HepG2 (cell line): ENCODE data around the gene CD4. TPM values are rescaled to one million over a fixed set of nuclear protein-coding genes. Genes with fewer than 3 reads are reported as not detected.

ENCODE experiments used
- GABPB1 ChIP-seq: IDR thresholded peaks from 2 replicates; pipeline ENCODE4 v1.6.1; 2016; ENCODE audit warnings: mild to moderate bottlenecking, missing genetic modification reagents, moderate library complexity, missing compliant biosample characterization
- MTA3 ChIP-seq: sonication (generic); formaldehyde crosslinking; IDR thresholded peaks from 2 replicates; pipeline ENCODE4 v1.4.0; 2020; ENCODE audit warnings: missing genetic modification reagents
- U2AF1 ChIP-seq: fragments of 200-400 bp; formaldehyde crosslinking; optimal IDR thresholded peaks from 2 replicates; pipeline ENCODE3; 2017; ENCODE audit warnings: mild to moderate bottlenecking, low read depth, low read length
- ZKSCAN8 ChIP-seq: IDR thresholded peaks from 2 replicates; pipeline ENCODE4 v1.6.1; 2016; ENCODE audit warnings: borderline replicate concordance, missing genetic modification reagents, missing compliant biosample characterization
- ZNF550 ChIP-seq: sonication (generic); formaldehyde crosslinking; IDR thresholded peaks from 2 replicates; pipeline ENCODE4 v1.4.0; 2020; ENCODE audit warnings: mild to moderate bottlenecking, missing genetic modification reagents, borderline replicate concordance
- polyA plus RNA-seq, 8 experiments: library from polyadenylated mRNA; depleted of rRNA in 3 of 8; stranded (reverse) in 7 of 8; unstranded in 1 of 8; fragments of >200 nt; fragmentation: Illumina TruSeq in 4 of 8; extraction: Trizol in 4 of 8; gene quantifications; 2 replicates each; pipeline versions ENCODE4 v1.2.1 to v1.2.3, GENCODE V29; 2011 to 2016; ENCODE audit warnings: low read depth in 4 of 8, missing spikeins in 1 of 8, mixed read lengths in 1 of 8; ENCODE audit not compliant: insufficient read depth in 1 of 8
- total RNA-seq, 5 experiments: library from RNA; depleted of rRNA; stranded (reverse); fragments of >200 nt; fragmentation: Illumina TruSeq; extraction: Trizol; gene quantifications; 2 replicates each; pipeline ENCODE4 v1.2.3, GENCODE V29; 2016; ENCODE audit warnings: low read depth in 1 of 5
- TF ChIP-seq, protein P1 (sequence below): IDR thresholded peaks from 2 replicates; pipeline ENCODE4 v1.4.0; 2020; ENCODE audit warnings: mild to moderate bottlenecking, missing genetic modification reagents
- TF ChIP-seq, protein P2 (sequence below): sonication (generic); formaldehyde crosslinking; IDR thresholded peaks from 2 replicates; pipeline ENCODE4 v1.4.0; 2020; ENCODE audit warnings: missing genetic modification reagents
- TF ChIP-seq, protein P3 (sequence below): sonication (generic); formaldehyde crosslinking; IDR thresholded peaks from 2 replicates; pipeline ENCODE4 v1.5.1; 2020; ENCODE audit warnings: missing genetic modification reagents, mild to moderate bottlenecking, borderline replicate concordance
- TF ChIP-seq, protein P4 (sequence below): sonication (generic); formaldehyde crosslinking; IDR thresholded peaks from 2 replicates; pipeline ENCODE4 v1.5.1; 2020; ENCODE audit warnings: mild to moderate bottlenecking, missing genetic modification reagents, borderline replicate concordance
- TF ChIP-seq, protein P5 (sequence below): sonication (generic); formaldehyde crosslinking; IDR thresholded peaks from 2 replicates; pipeline ENCODE4 v1.5.1; 2020; ENCODE audit warnings: missing genetic modification reagents, mild to moderate bottlenecking, borderline replicate concordance
- TF ChIP-seq, protein P6 (sequence below): sonication (generic); formaldehyde crosslinking; IDR thresholded peaks from 2 replicates; pipeline ENCODE4 v1.9.0; 2021; ENCODE audit warnings: missing genetic modification reagents, mild to moderate bottlenecking, borderline replicate concordance

The CD4 gene
- total and polyA plus RNA-seq, 2 of the 13 experiments (the other 11 are each of a cell fraction or from before 2014, with no cell fraction given), result 0.07 to 0.95 TPM

DNA sequence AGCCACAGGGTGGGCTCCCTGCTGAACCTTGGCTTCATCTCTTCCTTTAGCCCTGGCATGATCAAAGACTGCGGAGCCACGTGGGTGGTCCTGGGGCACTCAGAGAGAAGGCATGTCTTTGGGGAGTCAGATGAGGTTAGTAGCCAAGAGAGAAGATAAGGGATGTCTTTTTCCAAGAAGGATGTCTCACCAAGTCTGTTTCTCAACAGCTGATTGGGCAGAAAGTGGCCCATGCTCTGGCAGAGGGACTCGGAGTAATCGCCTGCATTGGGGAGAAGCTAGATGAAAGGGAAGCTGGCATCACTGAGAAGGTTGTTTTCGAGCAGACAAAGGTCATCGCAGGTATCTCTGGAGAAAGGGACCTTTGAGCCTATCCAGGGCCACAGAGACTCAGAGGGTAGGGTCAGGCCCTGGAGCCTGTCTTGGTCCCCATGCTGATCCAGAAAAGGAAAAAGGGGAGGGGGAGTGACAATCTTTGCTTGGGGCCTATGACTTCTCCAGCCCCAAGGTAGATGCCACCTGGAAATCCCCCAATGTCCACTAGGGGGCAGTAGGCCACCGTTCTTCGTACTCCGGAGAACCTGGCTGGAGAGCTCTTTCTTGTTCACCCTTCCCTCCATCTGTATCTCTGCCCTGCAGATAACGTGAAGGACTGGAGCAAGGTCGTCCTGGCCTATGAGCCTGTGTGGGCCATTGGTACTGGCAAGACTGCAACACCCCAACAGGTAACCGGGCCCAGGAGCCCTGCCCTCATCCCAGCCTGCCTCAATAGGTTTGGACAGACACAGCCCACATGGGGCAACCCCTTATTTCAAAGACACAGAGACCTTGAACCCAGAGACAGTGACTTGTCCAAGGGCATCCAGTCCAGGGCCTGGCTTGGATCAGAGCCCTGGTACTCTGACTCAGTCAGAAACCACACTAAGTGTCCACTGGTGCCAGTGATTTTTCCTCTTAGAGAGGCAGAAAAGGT, 80.0 kb downstream of the CD4 start (continued):
- TF ChIP-seq, protein P1, sequence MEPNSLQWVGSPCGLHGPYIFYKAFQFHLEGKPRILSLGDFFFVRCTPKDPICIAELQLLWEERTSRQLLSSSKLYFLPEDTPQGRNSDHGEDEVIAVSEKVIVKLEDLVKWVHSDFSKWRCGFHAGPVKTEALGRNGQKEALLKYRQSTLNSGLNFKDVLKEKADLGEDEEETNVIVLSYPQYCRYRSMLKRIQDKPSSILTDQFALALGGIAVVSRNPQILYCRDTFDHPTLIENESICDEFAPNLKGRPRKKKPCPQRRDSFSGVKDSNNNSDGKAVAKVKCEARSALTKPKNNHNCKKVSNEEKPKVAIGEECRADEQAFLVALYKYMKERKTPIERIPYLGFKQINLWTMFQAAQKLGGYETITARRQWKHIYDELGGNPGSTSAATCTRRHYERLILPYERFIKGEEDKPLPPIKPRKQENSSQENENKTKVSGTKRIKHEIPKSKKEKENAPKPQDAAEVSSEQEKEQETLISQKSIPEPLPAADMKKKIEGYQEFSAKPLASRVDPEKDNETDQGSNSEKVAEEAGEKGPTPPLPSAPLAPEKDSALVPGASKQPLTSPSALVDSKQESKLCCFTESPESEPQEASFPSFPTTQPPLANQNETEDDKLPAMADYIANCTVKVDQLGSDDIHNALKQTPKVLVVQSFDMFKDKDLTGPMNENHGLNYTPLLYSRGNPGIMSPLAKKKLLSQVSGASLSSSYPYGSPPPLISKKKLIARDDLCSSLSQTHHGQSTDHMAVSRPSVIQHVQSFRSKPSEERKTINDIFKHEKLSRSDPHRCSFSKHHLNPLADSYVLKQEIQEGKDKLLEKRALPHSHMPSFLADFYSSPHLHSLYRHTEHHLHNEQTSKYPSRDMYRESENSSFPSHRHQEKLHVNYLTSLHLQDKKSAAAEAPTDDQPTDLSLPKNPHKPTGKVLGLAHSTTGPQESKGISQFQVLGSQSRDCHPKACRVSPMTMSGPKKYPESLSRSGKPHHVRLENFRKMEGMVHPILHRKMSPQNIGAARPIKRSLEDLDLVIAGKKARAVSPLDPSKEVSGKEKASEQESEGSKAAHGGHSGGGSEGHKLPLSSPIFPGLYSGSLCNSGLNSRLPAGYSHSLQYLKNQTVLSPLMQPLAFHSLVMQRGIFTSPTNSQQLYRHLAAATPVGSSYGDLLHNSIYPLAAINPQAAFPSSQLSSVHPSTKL (CRISPR knock-in tag), result no peak
- TF ChIP-seq GABPB1 (CRISPR knock-in tag) (no peak; the same call in 1 of the 2 replicates), ZNF550 (no peak), U2AF1 (no peak), MTA3 (no peak), ZKSCAN8 (CRISPR knock-in tag) (no peak)
- TF ChIP-seq, protein P2, sequence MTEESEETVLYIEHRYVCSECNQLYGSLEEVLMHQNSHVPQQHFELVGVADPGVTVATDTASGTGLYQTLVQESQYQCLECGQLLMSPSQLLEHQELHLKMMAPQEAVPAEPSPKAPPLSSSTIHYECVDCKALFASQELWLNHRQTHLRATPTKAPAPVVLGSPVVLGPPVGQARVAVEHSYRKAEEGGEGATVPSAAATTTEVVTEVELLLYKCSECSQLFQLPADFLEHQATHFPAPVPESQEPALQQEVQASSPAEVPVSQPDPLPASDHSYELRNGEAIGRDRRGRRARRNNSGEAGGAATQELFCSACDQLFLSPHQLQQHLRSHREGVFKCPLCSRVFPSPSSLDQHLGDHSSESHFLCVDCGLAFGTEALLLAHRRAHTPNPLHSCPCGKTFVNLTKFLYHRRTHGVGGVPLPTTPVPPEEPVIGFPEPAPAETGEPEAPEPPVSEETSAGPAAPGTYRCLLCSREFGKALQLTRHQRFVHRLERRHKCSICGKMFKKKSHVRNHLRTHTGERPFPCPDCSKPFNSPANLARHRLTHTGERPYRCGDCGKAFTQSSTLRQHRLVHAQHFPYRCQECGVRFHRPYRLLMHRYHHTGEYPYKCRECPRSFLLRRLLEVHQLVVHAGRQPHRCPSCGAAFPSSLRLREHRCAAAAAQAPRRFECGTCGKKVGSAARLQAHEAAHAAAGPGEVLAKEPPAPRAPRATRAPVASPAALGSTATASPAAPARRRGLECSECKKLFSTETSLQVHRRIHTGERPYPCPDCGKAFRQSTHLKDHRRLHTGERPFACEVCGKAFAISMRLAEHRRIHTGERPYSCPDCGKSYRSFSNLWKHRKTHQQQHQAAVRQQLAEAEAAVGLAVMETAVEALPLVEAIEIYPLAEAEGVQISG (CRISPR knock-in tag), result no peak
- TF ChIP-seq, protein P3, sequence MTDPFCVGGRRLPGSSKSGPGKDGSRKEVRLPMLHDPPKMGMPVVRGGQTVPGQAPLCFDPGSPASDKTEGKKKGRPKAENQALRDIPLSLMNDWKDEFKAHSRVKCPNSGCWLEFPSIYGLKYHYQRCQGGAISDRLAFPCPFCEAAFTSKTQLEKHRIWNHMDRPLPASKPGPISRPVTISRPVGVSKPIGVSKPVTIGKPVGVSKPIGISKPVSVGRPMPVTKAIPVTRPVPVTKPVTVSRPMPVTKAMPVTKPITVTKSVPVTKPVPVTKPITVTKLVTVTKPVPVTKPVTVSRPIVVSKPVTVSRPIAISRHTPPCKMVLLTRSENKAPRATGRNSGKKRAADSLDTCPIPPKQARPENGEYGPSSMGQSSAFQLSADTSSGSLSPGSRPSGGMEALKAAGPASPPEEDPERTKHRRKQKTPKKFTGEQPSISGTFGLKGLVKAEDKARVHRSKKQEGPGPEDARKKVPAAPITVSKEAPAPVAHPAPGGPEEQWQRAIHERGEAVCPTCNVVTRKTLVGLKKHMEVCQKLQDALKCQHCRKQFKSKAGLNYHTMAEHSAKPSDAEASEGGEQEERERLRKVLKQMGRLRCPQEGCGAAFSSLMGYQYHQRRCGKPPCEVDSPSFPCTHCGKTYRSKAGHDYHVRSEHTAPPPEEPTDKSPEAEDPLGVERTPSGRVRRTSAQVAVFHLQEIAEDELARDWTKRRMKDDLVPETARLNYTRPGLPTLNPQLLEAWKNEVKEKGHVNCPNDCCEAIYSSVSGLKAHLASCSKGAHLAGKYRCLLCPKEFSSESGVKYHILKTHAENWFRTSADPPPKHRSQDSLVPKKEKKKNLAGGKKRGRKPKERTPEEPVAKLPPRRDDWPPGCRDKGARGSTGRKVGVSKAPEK (CRISPR knock-in tag), result no peak
- TF ChIP-seq, protein P4, sequence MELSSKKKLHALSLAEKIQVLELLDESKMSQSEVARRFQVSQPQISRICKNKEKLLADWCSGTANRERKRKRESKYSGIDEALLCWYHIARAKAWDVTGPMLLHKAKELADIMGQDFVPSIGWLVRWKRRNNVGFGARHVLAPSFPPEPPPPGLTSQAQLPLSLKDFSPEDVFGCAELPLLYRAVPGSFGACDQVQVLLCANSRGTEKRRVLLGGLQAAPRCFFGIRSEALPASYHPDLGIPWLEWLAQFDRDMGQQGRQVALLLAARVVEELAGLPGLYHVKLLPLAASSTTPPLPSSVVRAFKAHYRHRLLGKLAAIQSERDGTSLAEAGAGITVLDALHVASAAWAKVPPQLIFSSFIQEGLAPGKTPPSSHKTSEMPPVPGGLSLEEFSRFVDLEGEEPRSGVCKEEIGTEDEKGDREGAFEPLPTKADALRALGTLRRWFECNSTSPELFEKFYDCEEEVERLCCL (CRISPR knock-in tag), result no peak
- TF ChIP-seq, protein P5, sequence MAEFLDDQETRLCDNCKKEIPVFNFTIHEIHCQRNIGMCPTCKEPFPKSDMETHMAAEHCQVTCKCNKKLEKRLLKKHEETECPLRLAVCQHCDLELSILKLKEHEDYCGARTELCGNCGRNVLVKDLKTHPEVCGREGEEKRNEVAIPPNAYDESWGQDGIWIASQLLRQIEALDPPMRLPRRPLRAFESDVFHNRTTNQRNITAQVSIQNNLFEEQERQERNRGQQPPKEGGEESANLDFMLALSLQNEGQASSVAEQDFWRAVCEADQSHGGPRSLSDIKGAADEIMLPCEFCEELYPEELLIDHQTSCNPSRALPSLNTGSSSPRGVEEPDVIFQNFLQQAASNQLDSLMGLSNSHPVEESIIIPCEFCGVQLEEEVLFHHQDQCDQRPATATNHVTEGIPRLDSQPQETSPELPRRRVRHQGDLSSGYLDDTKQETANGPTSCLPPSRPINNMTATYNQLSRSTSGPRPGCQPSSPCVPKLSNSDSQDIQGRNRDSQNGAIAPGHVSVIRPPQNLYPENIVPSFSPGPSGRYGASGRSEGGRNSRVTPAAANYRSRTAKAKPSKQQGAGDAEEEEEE, result no peak
- TF ChIP-seq, protein P6, sequence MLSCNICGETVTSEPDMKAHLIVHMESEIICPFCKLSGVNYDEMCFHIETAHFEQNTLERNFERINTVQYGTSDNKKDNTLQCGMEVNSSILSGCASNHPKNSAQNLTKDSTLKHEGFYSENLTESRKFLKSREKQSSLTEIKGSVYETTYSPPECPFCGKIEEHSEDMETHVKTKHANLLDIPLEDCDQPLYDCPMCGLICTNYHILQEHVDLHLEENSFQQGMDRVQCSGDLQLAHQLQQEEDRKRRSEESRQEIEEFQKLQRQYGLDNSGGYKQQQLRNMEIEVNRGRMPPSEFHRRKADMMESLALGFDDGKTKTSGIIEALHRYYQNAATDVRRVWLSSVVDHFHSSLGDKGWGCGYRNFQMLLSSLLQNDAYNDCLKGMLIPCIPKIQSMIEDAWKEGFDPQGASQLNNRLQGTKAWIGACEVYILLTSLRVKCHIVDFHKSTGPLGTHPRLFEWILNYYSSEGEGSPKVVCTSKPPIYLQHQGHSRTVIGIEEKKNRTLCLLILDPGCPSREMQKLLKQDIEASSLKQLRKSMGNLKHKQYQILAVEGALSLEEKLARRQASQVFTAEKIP (CRISPR knock-in tag), result no peak
